Karpas-422 (cell line): Measurements from ENCODE around the gene MAOB. TPM values are rescaled to one million over a fixed set of nuclear protein-coding genes. Genes with fewer than 3 reads are reported as not detected.

Experiments used
- DNase-seq: peaks from one replicate; pipeline ENCODE4 v3.0.0-alpha.2; 2015
- H2AFZ ChIP-seq: fragments of 200-600 bp; sonication (generic); 2 replicates; pipeline ENCODE4 v1.6.1; 2014; ENCODE audit warnings: antibody characterized with exemption, low read length, mixed read lengths
- H3K27ac ChIP-seq: fragments of 200-600 bp; sonication (generic); 2 replicates; pipeline ENCODE4 v1.5.1; 2014; ENCODE audit warnings: mild to moderate bottlenecking, low read length, moderate library complexity
- H3K27me3 ChIP-seq: fragments of 200-600 bp; sonication (generic); 2 replicates; pipeline ENCODE4 v1.6.1; 2014; ENCODE audit warnings: low read length, mixed read lengths
- H3K36me3 ChIP-seq: fragments of 200-600 bp; sonication (generic); 2 replicates; pipeline ENCODE4 v1.6.1; 2014; ENCODE audit warnings: low read length, mixed read lengths; ENCODE audit not compliant: insufficient read depth
- H3K4me1 ChIP-seq: fragments of 200-600 bp; sonication (generic); 2 replicates; pipeline ENCODE4 v1.6.1; 2014; ENCODE audit warnings: mild to moderate bottlenecking, low read length, mixed read lengths
- H3K4me2 ChIP-seq: fragments of 200-600 bp; sonication (generic); 2 replicates; pipeline ENCODE4 v1.6.1; 2014; ENCODE audit warnings: low read length, low read depth, mild to moderate bottlenecking; ENCODE audit not compliant: poor library complexity, severe bottlenecking
- H3K4me3 ChIP-seq: fragments of 200-600 bp; sonication (generic); 2 replicates; pipeline ENCODE4 v1.5.1; 2014; ENCODE audit warnings: mild to moderate bottlenecking, antibody characterized with exemption, low read length, mixed read lengths
- H3K79me2 ChIP-seq: fragments of 200-600 bp; sonication (generic); 2 replicates; pipeline ENCODE4 v1.6.1; 2014; ENCODE audit warnings: mild to moderate bottlenecking, low read length, mixed read lengths
- H3K9ac ChIP-seq: fragments of 200-600 bp; sonication (generic); 2 replicates; pipeline ENCODE4 v1.6.0; 2014; ENCODE audit warnings: low read length
- H3K9me2 ChIP-seq: fragments of 200-600 bp; sonication (generic), shearing (Covaris generic); replicated peaks from 2 replicates; pipeline ENCODE4 v1.6.0; 2014; ENCODE audit warnings: mild to moderate bottlenecking, low read length, moderate library complexity; ENCODE audit not compliant: insufficient read depth
- H3K9me3 ChIP-seq: fragments of 300-700, 200-600 bp; sonication (generic); 2 replicates; pipeline ENCODE4 v1.6.1; 2014; ENCODE audit warnings: low read length, mixed read lengths
- H4K20me1 ChIP-seq: fragments of 200-600 bp; sonication (generic); 2 replicates; pipeline ENCODE4 v1.6.1; 2014; ENCODE audit warnings: mild to moderate bottlenecking, antibody characterized with exemption, low read length, low read depth; ENCODE audit not compliant: insufficient read depth
- total RNA-seq: library from RNA; depleted of rRNA; stranded (reverse); fragments of >200 nt; shearing (Covaris generic); gene quantifications from 2 replicates; pipeline ENCODE4 v1.2.3, GENCODE V29; 2014; ENCODE audit warnings: low replicate concordance

MAOB gene
- total RNA-seq, 1 experiment from 2014 or later: not detected

DNA sequence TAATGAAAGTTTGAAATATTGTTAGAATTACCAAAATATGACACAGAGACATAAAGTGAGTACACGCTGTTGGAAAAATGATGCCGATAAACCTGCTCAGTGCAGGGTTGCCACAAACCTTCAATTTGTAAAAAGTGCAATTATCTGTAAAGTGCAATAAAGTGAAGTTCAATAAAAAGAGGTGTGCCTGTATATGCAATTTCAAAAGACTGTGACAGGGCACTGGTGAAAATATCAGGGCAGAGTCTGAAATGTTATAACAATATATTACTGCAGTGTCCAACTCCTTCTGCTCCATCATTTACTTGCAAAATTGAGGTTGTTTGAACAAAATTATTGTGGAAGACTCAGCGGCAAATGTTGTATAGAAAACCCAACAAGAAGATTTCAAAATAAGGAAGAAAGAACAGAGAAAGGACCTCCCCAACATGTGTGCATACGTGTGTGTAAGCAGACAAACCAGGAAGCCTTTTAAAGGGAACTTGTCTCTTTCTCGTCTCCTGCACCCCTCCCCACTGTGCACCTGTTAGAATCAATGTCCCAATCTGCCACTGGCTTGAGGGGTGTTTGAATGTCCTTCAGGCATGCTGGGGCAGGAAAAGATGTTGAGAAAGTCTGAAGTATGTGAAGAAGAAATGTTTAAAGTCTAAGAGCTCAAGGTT is 96.2 kb downstream of the MAOB start:
- Histone ChIP-seq H3K27ac (no peak overlapping the region), H2AFZ (no peak overlapping the region), H3K79me2 (no peaks in the 10 kb centered on the region), H3K9me3 (no peaks in the 10 kb centered on the region), H3K36me3 (no peaks in the 10 kb centered on the region), H3K4me3 (no peak overlapping the region), H3K27me3 (no peaks in the 10 kb centered on the region), H3K9ac (no peak overlapping the region), H3K9me2 (no peaks in the 10 kb centered on the region), H4K20me1 (no peaks in the 10 kb centered on the region), H3K4me1 (no peaks in the 10 kb centered on the region), H3K4me2 (no peak overlapping the region)
- DNase-seq: no peak

DNA sequence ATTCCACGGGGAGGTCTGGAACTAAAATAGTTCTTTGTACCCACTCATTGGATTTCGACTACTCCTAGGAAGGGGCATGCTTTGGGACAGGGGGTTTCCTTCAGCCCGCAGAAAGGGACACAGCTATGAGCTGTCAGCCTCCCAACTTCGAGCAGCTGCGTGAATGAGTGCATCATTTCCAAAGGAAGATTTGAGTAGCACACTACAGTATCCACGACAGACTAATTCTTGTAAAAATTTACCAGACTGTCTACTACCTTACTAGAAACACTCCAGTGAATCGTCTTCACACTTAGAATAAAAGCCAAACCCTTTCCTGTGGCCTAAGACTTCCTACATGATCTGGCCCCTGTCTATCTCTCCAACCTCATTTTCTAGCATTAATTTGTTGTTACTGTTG is 124.2 kb downstream of the MAOB start:
- H3K27me3 ChIP-seq: no peaks in the 10 kb centered on the region
- H2AFZ ChIP-seq: no peak overlapping the region
- no peaks in the 10 kb centered on the region for H4K20me1 ChIP-seq
- H3K9me3 ChIP-seq: no peaks in the 10 kb centered on the region
- no peak for DNase-seq
- no peak overlapping the region for H3K9ac ChIP-seq
- no peak overlapping the region for H3K4me3 ChIP-seq
- H3K36me3 ChIP-seq: no peaks in the 10 kb centered on the region
- no peak overlapping the region for H3K4me2 ChIP-seq
- H3K9me2 ChIP-seq: no peaks in the 10 kb centered on the region
- no peak overlapping the region for H3K27ac ChIP-seq
- H3K4me1 ChIP-seq: no peaks in the 10 kb centered on the region
- no peaks in the 10 kb centered on the region for H3K79me2 ChIP-seq

DNA sequence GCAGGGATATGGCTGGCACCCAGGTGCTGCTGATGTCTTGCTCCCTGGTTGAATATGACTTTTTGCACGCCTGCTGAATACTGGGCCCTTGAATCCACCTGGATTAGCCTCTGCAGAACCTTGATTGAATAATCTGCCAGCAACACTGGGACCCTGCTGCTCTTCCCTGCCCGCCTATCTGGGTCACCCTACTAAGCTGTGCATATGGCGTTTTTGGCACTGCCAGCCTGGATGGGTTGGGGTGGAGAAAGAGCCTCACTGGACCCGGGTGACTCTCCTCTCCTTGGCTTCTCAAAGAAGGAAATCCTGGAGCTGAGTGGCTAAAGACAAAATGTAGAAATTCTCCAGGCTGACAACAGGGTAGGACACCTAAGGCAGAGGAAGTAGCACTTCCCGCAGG is 126.2 kb downstream of the MAOB start:
- H3K4me3 ChIP-seq: no peak overlapping the region

DNA sequence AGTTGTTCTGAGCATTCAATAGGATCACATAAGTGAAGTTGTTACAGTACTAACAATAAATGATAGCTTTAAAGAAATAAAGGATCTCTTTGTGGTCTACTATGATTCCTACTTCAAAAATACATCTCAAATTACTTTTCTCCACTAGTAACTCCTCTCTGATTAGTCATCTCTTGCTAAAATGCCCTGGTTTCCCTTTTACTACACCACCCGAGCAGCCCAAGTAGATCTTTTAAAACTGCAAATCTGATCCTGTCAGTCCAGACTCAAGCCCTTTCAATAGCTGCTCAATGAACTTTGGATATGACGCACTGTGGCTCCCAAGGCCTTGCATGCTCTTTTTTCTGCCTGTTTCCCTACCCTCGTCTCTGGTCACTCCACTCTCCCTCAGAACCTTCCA is 128.6 kb downstream of the MAOB start:
- no peaks in the 10 kb centered on the region for H3K36me3 ChIP-seq
- no peak overlapping the region for H3K4me2 ChIP-seq
- no peaks in the 10 kb centered on the region for H3K27me3 ChIP-seq
- H3K9me3 ChIP-seq: no peaks in the 10 kb centered on the region
- no peaks in the 10 kb centered on the region for H3K9me2 ChIP-seq
- H3K9ac ChIP-seq: no peak overlapping the region
- H4K20me1 ChIP-seq: no peaks in the 10 kb centered on the region
- no peak overlapping the region for H3K4me3 ChIP-seq
- DNase-seq: no peak
- no peak overlapping the region for H2AFZ ChIP-seq
- H3K4me1 ChIP-seq: no peaks in the 10 kb centered on the region
- no peaks in the 10 kb centered on the region for H3K79me2 ChIP-seq
- H3K27ac ChIP-seq: no peak overlapping the region

More for the DNA sequence above, 126.2 kb downstream of the MAOB start:
- Histone ChIP-seq H3K4me2 (no peak overlapping the region), H3K79me2 (no peaks in the 10 kb centered on the region), H3K27ac (no peak overlapping the region), H3K9me3 (no peaks in the 10 kb centered on the region), H3K36me3 (no peaks in the 10 kb centered on the region), H2AFZ (no peak overlapping the region), H3K4me1 (no peaks in the 10 kb centered on the region), H4K20me1 (no peaks in the 10 kb centered on the region), H3K9me2 (no peaks in the 10 kb centered on the region), H3K27me3 (no peaks in the 10 kb centered on the region), H3K9ac (no peak overlapping the region)
- DNase-seq: no peak

DNA sequence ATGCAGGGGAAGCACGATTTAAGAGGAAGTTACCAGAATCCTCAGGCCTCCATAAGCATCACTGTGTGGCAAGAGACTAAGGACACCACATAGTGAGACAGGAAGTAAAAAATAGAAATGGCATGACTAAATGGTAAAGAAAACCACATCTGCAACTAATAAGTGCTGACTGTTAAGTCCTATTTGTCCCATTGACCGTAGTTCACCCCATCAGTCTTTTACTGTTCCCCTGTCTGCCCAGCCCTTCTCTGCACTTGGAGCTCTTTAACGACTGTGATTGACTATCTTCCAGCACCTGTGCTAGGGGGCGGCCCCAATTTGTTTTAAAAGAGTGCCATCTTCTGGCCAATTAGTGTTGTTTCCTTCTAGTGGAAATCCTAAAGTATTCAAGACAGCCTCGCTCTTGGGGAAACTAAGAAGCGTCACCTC is 132.0 kb downstream of the MAOB start:
- Histone ChIP-seq H3K36me3 (no peaks in the 10 kb centered on the region), H3K27me3 (no peaks in the 10 kb centered on the region), H2AFZ (no peak overlapping the region), H3K4me1 (no peaks in the 10 kb centered on the region), H3K4me2 (no peak overlapping the region), H3K9ac (no peak overlapping the region), H3K9me2 (no peaks in the 10 kb centered on the region), H3K27ac (no peak overlapping the region), H3K79me2 (no peaks in the 10 kb centered on the region), H3K9me3 (no peaks in the 10 kb centered on the region), H4K20me1 (no peaks in the 10 kb centered on the region), H3K4me3 (no peak overlapping the region)
- peak; percentile 81 for DNase-seq

DNA sequence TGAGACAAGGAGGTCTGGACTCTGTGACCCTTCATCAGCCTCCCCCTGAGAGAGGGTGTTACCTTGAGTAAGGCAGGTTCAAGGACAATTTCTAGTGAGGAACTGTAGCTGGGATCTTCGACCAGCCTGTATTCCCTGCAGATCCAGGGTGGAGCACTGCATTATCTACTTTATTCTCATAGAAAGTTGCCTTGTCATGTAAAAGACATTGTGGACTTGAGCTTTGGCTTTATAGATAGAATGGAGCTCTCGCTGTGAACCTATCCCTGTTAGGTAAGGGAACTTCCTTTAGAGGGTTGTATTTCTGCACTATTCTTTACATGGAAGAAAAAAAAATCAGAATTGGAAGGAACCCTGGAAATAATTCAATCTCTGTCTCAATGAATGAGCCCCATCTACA is 134.8 kb downstream of the MAOB start:
- Histone ChIP-seq H3K79me2 (no peaks in the 10 kb centered on the region), H3K4me2 (no peak overlapping the region), H3K27ac (no peak overlapping the region), H3K4me3 (no peak overlapping the region), H3K9me3 (no peaks in the 10 kb centered on the region), H3K9ac (no peak overlapping the region), H2AFZ (no peak overlapping the region), H3K27me3 (no peaks in the 10 kb centered on the region), H4K20me1 (no peaks in the 10 kb centered on the region), H3K9me2 (no peaks in the 10 kb centered on the region), H3K4me1 (no peaks in the 10 kb centered on the region), H3K36me3 (no peaks in the 10 kb centered on the region)
- no peak for DNase-seq

DNA sequence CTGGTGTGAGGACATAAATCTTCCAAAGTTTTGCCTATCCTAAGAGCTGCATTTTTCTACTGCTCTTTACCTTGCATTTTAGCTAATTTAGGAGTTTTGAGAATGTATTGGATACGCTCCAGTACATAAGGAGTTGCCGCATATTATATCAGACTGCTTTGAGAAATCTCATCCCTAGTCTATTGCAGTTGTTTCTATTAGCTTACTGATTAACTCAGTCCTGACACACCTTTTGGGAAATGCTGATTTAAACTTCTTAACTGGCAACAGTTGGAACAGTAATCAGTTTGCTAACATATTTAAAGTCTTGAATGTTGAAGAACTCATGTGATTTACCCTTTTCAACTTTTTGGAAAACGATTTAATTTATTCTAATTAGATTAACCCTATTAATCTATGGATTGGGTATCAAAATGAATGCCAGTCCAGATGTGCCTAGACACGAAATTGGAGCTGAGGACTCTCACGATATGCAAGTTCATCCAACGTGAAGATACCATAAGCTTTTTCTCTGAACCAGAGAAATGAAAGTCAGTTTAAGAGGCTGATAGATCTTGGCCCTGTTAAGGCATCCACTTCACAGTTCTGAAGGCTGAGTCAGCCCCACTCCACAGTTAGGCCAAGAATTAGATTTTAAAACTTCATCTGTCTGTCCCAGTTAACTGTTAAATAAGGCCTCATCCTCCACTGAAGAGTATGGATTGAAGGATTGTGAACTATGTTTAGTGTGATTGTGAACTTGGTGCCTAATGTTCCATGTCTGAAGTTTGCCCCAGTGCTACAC is 136.1 kb downstream of the MAOB start:
- DNase-seq: no peak
- no peak overlapping the region for H3K27ac ChIP-seq
- H3K9me2 ChIP-seq: no peaks in the 10 kb centered on the region
- no peak overlapping the region for H2AFZ ChIP-seq
- no peaks in the 10 kb centered on the region for H3K27me3 ChIP-seq
- H4K20me1 ChIP-seq: no peaks in the 10 kb centered on the region
- no peak overlapping the region for H3K4me3 ChIP-seq
- no peak overlapping the region for H3K4me2 ChIP-seq
- no peaks in the 10 kb centered on the region for H3K79me2 ChIP-seq
- H3K9ac ChIP-seq: no peak overlapping the region
- no peaks in the 10 kb centered on the region for H3K9me3 ChIP-seq
- H3K4me1 ChIP-seq: no peaks in the 10 kb centered on the region
- H3K36me3 ChIP-seq: no peaks in the 10 kb centered on the region

DNA sequence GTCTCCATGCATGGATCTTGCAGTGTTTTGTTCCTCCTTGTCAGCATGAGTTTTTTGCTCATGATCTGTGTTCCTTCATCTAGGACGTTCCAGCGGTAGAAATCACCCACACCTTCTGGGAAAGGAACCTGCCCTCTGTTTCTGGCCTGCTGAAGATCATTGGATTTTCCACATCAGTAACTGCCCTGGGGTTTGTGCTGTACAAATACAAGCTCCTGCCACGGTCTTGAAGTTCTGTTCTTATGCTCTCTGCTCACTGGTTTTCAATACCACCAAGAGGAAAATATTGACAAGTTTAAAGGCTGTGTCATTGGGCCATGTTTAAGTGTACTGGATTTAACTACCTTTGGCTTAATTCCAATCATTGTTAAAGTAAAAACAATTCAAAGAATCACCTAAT is 138.0 kb downstream of the MAOB start:
- Histone ChIP-seq H3K9ac (no peak overlapping the region), H3K27me3 (no peaks in the 10 kb centered on the region), H3K79me2 (no peaks in the 10 kb centered on the region), H3K4me3 (no peak overlapping the region), H3K36me3 (no peaks in the 10 kb centered on the region), H3K9me2 (no peaks in the 10 kb centered on the region), H4K20me1 (no peaks in the 10 kb centered on the region), H3K9me3 (no peaks in the 10 kb centered on the region), H3K4me1 (no peaks in the 10 kb centered on the region), H3K27ac (no peak overlapping the region), H2AFZ (no peak overlapping the region), H3K4me2 (no peak overlapping the region)
- no peak for DNase-seq
